AG10803 (cell line): Measurements from ENCODE around the gene AP2B1.

ENCODE experiments used
- DNase-seq: peaks from one replicate; pipeline ENCODE4 v3.0.0; 2010; ENCODE audit warnings: low read depth
- H3K4me3 ChIP-seq: 2 replicates; pipeline ENCODE4 v1.5.1; 2011; ENCODE audit warnings: mild to moderate bottlenecking, low read length, control low read depth
- TF ChIP-seq, protein P1 (sequence below): conservative IDR thresholded peaks from 2 replicates; pipeline ENCODE4 v1.5.1; 2011; ENCODE audit warnings: mild to moderate bottlenecking, low read length, control low read depth, inconsistent platforms

AP2B1 gene

DNA sequence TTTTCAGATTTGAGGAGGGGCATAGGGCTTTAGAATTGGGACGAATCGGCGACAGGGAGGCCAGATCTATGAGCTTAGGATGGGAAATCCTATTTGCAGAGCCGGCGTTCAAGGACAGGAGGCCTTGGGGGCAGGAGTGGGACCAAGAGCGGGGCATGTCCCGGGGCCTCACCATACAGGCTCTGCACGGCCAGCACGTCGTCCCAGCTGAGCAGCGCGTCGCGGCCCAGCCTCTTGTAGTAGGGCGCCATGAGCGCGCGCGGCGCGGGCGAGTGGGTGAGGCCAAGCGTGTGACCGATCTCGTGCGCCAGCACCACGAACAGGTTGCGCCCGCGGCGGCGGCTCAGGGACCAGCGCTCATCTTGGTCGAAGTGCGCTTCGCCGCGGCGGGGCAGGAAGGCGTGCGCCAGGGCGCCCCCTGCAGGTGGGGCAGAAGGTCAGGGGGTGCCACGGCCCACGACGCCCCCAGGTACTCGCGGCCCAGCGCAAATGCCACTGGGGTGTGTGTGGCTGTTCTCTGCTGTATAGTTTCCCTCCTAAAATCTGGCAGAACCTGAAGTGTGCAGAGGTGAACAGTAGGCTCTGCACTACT lies 182.9 kb downstream of the AP2B1 start:
- DNase-seq = no peak
- no peak overlapping the region for H3K4me3 ChIP-seq
- TF ChIP-seq, protein P1, sequence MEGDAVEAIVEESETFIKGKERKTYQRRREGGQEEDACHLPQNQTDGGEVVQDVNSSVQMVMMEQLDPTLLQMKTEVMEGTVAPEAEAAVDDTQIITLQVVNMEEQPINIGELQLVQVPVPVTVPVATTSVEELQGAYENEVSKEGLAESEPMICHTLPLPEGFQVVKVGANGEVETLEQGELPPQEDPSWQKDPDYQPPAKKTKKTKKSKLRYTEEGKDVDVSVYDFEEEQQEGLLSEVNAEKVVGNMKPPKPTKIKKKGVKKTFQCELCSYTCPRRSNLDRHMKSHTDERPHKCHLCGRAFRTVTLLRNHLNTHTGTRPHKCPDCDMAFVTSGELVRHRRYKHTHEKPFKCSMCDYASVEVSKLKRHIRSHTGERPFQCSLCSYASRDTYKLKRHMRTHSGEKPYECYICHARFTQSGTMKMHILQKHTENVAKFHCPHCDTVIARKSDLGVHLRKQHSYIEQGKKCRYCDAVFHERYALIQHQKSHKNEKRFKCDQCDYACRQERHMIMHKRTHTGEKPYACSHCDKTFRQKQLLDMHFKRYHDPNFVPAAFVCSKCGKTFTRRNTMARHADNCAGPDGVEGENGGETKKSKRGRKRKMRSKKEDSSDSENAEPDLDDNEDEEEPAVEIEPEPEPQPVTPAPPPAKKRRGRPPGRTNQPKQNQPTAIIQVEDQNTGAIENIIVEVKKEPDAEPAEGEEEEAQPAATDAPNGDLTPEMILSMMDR = no peak

DNA sequence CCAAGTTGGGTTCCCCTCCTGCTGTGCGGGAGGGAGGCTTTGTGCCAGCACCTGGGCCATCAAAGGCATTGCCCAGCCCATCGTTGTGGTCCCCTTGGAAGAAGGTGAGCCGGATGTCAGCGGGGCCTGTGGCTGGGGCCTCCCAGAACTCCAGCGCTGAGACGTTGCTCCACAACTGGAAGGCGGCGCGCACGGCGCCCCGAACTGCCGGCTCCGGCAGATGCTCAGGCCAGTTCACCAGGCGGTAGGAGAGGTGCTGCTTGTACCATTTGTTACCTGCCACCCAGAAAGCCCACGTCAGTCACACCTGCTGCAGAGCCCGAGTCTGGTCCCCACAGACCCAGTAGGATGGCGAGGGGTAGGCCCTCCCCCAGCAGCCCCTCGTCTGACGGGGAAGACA lies 186.0 kb downstream of the AP2B1 start:
- no peak overlapping the region for H3K4me3 ChIP-seq
- TF ChIP-seq, protein P1 = no peak
- no peak for DNase-seq

DNA sequence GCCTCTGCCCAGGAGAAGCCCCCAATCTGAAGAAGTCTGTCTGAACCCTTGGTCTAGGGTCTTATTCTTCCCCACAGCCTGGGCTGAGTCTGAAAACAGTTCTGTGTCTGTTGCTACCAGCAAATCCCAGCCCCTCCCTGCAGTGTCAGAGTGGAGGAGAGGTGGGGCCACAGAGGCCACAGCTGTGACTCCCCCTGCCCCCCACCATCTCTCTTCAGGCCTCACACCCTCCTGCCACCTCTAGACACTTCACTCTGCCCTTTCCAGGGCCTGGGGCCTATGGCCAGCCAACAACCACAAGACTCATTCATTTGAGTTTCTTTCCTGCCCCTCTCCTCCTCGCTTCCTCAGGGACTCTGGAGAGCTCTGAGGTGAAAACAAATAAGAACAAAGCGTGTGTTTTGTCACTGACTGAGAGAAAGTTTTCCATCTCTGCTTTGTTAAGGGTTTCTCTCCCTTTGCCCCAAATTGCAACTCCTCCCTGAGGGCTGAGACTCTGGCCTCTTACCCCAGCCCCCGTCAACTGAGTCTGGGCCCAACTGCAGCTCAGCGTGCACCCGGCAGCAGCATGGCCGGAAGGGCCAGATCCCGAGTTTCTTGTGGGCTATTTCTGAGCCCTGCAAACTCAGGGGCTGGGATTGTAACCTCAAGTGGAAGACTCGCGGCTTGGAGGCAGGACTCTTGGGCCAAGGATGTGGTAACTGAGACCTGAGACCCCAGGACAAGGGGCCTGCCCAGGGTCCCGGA lies 186.7 kb downstream of the AP2B1 start:
- TF ChIP-seq, protein P1 = no peak
- DNase-seq = no peak
- no peak overlapping the region for H3K4me3 ChIP-seq

DNA sequence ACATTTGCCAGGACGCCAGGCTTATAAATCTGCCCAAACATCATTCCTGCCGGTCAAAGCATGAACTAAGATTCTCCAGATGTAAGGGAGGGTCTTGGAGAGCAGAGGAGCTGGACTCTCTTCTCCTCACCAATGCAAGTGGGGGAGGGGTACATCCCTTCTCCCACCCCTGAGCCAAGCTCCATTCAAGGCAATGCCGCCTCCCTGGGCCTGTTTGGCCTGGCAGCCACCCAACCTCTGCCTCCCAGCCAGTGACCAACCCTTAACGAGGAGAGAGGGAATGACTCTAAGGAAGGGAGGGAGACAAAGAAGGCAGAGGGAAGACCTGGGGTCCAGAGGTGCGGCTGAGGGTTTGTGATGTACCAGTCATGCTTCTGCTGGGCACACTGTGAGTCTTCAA lies 187.4 kb downstream of the AP2B1 start:
- no peak for DNase-seq
- no peak overlapping the region for H3K4me3 ChIP-seq
- TF ChIP-seq, protein P1 = no peak

DNA sequence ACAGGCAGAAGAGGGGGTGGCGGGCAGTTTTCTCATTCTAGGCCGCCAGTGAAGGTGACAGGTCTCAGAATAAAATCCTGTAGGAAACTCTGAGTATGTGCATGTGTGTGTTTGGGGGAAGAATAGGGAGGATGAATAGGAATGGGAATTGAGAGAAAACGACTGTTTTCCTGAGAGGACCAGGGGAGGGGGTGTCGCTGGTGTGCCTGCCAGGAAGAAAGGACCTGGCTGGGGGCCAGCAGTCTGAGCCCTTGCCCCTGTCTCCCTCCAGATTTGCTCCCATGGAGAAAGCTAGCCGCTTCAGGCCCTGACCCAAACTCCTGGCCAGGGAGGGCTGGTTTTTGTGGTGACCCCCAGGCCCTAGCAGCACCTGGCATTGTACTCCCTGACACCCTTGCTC lies 187.9 kb downstream of the AP2B1 start:
- no peak for DNase-seq
- TF ChIP-seq, protein P1 = no peak
- H3K4me3 ChIP-seq = no peak overlapping the region

DNA sequence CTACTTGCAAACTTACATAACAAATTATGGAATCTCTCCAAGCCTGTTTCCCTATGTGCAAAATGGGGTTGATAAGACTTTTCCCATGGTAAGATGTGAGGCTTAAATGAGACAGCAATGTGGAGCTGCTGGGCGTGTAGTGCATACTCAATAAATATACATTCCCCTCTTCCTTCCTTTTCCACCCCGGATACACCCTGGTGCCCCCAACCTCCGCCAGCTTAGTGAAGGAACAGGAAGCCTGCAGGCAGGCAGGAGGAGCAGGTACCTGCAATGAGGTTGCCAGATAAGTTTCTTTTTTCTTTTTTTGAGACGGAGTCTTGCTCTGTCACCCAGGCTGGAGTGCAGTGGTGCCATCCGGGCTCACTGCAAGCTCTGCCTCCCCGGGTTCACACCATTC lies 188.5 kb downstream of the AP2B1 start:
- H3K4me3 ChIP-seq = no peak overlapping the region
- TF ChIP-seq, protein P1 = no peak
- DNase-seq = no peak
